ENCODE data around the gene LIN37.

GRCh38 chr19:35801828-35802227 is 53.5 kb downstream of the LIN37 start:
- TF ChIP-seq EP300 (IDR thresholded peaks at IDR 0.05; ENCODE audit: borderline replicate concordance) (no peak), YY1 (IDR thresholded peaks at IDR 0.05; ENCODE audit: low read depth) (no peak), NFIC (IDR thresholded peaks at IDR 0.05) (no peak), TAF1 (IDR thresholded peaks at IDR 0.05; ENCODE audit: low read depth) (no peak), MAX (IDR thresholded peaks at IDR 0.05) (no peak), TEAD4 (IDR thresholded peaks at IDR 0.05) (no peak), CREB1 (IDR thresholded peaks at IDR 0.05; ENCODE audit: low read depth) (no peak), EGR1 (IDR thresholded peaks at IDR 0.05) (no peak), RAD21 (IDR thresholded peaks at IDR 0.05; ENCODE audit: low read depth) (no peak), USF1 (IDR thresholded peaks at IDR 0.05) (no peak), CEBPB (IDR thresholded peaks at IDR 0.05) (no peak)

Data from Ishikawa (cell line).